NCI-H1436 (cell line): Measurements from ENCODE around the gene C2CD3.
A peak's percentile ranks its signal among the peaks of the same experiment; 100 is the strongest.
"Not testable (repeated sequence)": the region's sequence is repeated elsewhere in the genome, so short reads cannot be mapped to it uniquely, and the experiment has no call there.

Experiments
- DNase-seq: peaks from one replicate; lab custom pipeline; 2025; lab: John Stamatoyannopoulos, UW

Gene C2CD3

DNA sequence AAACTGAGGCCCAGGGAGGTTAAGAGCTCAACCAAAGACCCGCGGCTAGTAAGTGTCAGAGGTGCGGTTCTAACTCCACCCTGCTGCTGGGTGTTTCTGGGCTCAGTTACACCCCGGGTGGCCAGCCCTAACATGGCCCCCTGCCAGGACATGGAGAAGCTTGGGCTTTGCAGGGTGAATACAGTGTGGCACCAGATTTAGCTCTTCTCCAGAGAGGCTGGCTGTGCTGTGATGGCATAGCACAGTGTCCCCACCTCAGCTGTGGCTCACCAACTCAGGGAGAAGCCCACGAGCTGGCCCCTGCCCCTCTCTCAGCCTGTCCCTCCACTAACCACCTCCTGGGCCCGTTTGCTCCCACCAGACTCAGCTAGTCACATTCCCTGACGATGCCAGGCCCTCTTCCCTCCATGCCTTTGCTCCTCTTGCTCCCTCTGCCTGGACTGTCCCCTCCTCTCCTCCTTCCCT is 168.9 kb downstream of the C2CD3 start:
- DNase-seq, result no peak

GRCh38 chr11:74000307-74001133 is 170.3 kb downstream of the C2CD3 start:
- no peak for DNase-seq

GRCh38 chr11:73999581-74000306 is 171.1 kb downstream of the C2CD3 start:
- peak; percentile 20 for DNase-seq

- no peak for DNase-seq
Observed at GRCh38 chr11:73998846-73999575, 171.8 kb downstream of the C2CD3 start.

- DNase-seq, result no peak
Observed at GRCh38 chr11:73997120-73997770, 173.6 kb downstream of the C2CD3 start.

DNA sequence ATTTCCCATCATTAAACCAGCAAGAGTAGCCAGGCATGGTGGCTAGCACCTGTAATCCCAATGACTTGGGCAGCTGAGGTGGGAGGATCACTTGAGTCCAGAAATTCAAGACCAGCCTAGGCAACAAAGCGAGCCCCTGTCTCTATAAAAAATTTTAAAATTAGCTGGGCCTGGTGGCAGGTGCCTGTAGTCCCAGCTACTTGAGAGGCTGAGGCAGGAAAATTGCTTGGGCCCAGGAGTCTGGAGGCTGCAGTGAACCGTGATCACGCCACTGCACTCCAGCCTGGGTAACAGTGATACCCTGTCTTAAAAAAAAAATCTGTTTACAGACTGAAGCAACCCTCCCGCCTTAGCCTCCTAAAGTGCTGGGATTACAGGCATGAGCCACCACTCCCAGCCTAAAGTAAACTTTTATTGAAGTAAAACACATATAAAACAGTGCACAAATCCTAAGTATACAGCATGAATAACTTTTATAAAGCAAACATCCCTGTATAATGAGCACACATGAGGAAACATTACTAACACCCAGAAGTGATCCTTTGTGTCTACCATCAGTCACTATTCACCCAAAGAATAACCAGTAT is 174.5 kb downstream of the C2CD3 start:
- no peak for DNase-seq

DNA sequence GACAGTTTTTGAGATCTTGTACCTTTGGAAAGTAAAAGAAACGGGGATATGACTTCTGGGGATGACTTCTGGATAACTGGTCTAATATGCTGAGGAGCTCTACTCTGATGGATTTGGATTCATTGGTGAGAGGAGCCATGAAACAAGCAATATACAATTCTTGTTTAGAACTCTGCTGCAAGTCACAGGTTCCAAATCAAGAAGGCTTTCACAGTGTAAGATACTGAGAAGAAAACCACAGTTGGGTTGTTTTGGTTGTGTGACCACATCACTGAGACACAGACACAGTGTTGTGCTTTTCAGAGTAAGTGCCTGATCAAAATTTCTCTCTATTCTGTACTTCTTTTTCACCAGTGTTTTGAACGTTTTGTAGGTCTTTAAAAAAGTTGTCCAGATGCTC is 175.1 kb downstream of the C2CD3 start:
- DNase-seq, result no peak

- no peak for DNase-seq
Observed at GRCh38 chr11:73995247-73995646, 175.6 kb downstream of the C2CD3 start.

DNA sequence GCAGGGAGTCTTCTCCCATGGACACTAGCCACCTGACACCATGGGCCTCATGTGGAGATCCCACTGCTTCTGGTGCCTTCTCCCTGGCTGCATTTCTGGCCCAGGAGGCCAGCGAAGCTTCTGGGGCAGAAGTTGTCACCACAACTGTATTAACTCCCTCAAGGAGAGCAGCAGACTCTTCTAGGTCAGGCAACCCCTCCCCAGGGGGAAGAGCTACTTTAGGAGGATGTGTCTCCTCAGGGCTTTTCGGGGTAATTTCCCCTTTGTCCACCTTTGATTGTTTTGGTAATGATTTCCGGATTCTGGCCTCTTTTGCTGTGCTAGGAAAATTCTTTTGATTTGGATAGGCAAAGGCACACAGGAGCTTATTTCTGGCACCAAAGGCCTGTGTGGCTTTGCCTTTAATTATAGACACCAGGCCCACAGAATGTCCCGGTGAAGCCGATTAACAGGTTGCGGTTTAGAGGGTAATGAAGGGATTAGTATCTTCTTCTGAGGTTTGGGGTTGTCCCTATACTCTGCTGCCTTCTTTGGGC is 179.3 kb downstream of the C2CD3 start:
- DNase-seq, result no peak

DNA sequence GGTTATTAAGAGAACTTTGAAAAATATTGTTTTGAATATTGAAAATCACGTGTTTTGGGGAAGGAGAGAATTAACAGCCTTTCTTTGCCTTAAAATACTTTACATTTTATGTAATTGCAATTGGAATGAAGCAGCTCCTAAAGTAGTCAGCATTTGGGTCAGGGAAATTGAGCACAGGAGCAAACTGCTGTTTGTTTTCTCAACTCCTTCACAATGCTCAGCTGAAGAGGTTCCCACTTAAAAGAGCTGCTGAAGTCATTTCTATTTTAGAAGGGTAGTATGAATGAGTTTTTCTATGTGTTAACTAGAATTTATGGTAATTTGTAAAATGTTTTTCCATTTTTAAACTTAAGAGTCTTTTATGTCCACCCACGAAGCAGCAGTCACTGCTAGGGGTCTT is 180.1 kb downstream of the C2CD3 start:
- no peak for DNase-seq

DNA sequence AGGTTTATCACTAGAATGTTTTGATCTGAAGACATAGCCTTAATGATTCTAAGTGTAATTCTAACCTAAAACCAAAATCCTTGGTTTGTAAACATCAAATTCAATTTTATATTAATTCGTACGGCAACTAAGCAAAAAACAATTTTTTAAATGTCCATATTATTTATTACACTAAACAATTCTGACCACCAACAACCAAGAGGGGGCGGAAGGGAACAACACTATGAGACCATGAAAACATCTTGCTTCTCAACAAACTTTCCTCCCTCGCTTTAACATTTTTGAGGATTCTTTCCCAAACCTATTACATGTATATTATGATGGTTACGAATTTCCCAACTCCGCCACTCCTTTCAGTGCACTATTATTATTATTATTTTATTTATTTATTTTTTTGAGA is 181.6 kb downstream of the C2CD3 start:
- DNase-seq, result no peak

DNA sequence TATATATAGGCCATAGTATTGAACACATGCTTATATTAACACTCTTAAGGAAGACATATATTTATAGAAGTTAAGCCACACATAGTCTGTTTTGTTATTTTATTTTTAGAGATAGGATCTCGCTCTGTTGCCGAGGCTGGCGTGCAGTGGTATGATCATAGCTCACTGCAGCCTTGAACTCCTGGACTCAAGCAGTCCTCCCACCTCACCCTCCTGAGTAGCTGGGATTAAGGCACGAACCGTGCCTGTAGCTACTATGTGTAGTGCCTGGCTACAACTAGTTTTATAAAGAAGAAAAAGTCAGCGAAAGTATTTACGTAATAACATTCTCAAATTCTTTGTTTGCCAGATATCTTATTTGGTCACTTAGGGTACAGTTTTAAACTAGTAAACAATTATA is 182.6 kb downstream of the C2CD3 start:
- DNase-seq, result no peak

DNA sequence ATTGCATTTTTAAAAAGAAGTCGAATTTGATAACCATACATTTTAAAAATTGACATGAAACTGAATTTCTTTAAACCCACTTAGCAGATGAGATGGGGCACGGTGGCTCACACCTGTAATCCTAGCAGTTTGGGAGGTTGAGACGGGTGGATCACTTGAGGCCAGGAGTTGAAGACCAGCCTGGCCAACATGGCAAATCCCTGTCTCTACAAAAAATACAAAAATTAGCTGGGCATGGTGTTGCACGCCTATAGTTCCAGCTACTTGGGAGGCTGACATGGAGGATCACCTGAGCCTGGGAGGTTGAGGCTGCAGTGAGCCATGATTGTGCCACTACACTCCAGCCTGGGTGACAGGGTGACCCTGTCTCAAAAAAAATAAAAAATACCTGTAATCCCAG is 185.1 kb downstream of the C2CD3 start:
- DNase-seq, result not testable (repeated sequence)

GRCh38 chr11:73983741-73984538 is 186.9 kb downstream of the C2CD3 start:
- no peak for DNase-seq

GRCh38 chr11:73982990-73983740 is 187.6 kb downstream of the C2CD3 start:
- DNase-seq, result peak; percentile 96

- peak; percentile 83 for DNase-seq
Observed at GRCh38 chr11:73982595-73982989, 188.2 kb downstream of the C2CD3 start, which contains the start of gene UCP2. Gene UCP2, minus strand, starts transcription at chr11:73982843. Its CDS starts 4,465 bp downstream, at chr11:73978378.

- no peak for DNase-seq
Observed at GRCh38 chr11:73981051-73981805, 189.6 kb downstream of the C2CD3 start.

DNA sequence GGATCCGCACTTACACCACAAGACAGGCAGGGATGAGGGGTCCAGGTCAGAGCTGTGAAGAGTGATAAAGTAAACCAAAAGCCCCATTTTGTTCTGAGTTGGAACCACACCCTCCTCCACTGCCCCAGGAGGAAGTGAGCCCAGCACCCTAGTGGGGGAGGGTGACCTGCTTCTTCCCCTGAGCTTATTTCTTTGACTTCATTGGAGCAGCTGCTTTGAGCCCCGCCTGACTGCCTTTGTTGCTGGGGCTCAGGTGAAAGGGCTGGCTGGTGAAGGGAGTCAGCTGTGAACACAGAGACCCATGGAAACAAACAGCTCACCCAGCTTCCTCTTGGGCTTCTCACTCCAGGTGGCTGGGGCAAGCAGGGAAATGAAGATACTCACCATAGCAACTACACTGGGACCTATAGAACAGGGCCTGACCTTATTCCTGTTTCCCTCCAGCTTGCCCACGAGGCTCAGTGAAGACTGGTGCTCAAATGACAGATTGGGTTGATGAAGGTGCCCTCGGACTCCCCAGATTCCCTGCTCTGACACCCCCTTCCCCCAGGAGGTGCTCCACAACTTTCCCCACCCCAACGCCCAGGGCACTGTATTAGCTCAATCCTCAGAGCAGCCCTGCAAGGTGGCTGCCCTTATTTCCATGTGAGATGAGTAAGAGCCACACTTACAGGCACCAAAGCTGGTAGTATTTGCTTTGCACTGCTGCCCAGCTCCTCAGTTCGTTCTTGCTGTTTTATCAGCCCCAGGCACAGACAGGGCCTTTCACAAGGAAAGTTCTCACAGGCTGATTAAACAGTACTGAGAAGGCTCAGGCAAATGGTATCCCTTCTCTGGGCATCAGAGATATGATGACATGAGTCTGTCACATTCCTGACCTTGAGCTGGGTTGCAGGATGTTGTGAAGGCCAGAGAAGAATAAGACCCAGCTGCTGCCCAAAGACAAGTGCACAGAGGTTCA is 190.5 kb downstream of the C2CD3 start:
- peak; percentile 35 for DNase-seq
